Epithelial cell of proximal tubule (primary cell): Measurements from ENCODE around the gene DIS3L2. TPM values are rescaled to one million over a fixed set of nuclear protein-coding genes. Genes with fewer than 3 reads are reported as not detected.

ENCODE experiments used
- DNase-seq: peaks from one replicate; pipeline ENCODE4 v3.0.0-alpha.2; 2011; ENCODE audit warnings: low read depth
- H3K4me3 ChIP-seq: 2 replicates; pipeline ENCODE4 v1.5.1; 2011; ENCODE audit warnings: low read depth, mild to moderate bottlenecking, low read length
- total RNA-seq: library from RNA; depleted of rRNA; stranded (reverse); fragments of >200 nt; gene quantifications from 2 replicates; pipeline ENCODE4 v1.2.3, GENCODE V29; 2015
- TF ChIP-seq, protein P1 (sequence below): conservative IDR thresholded peaks from 2 replicates; pipeline ENCODE4 v1.5.1; 2012; ENCODE audit warnings: low read depth, mild to moderate bottlenecking, low read length

Gene DIS3L2
- total RNA-seq, 1 donor from 2014 or later, result 31.6 TPM

DNA sequence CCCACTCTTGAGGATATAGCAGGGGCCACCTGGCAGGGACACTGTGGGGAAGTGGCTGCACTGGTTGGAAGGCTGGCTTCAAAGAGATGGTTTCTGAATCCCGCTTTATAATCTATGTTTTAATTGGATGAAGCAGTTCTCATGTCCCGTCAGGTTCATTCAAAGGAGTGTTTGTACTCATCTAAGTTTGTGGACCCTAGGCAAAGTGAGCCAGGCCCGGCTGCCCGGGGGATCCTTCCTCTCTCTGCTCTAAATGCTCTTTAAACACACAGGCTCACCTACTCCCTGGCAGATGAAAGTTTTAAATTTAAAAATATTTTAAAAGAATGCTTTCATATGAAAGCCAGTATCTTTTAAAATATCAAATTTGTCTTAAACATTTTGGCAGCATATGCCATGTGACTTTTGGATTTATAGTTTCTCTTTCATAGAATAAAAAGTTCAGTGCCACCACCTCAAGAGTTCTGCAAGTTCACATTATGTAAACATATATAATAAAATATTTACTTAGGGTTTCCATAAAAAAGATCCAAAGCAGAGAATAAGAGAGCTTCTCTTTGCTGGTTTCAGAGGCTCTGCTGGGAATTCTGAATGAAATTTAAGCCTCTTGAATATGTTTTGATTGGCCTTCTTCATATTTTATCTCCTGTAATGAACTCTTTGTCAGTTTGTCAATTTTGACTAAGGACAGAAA, 273.6 kb downstream of the DIS3L2 start:
- TF ChIP-seq, protein P1, sequence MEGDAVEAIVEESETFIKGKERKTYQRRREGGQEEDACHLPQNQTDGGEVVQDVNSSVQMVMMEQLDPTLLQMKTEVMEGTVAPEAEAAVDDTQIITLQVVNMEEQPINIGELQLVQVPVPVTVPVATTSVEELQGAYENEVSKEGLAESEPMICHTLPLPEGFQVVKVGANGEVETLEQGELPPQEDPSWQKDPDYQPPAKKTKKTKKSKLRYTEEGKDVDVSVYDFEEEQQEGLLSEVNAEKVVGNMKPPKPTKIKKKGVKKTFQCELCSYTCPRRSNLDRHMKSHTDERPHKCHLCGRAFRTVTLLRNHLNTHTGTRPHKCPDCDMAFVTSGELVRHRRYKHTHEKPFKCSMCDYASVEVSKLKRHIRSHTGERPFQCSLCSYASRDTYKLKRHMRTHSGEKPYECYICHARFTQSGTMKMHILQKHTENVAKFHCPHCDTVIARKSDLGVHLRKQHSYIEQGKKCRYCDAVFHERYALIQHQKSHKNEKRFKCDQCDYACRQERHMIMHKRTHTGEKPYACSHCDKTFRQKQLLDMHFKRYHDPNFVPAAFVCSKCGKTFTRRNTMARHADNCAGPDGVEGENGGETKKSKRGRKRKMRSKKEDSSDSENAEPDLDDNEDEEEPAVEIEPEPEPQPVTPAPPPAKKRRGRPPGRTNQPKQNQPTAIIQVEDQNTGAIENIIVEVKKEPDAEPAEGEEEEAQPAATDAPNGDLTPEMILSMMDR, result no peak
- no peak for DNase-seq
- no peak overlapping the region for H3K4me3 ChIP-seq

DNA sequence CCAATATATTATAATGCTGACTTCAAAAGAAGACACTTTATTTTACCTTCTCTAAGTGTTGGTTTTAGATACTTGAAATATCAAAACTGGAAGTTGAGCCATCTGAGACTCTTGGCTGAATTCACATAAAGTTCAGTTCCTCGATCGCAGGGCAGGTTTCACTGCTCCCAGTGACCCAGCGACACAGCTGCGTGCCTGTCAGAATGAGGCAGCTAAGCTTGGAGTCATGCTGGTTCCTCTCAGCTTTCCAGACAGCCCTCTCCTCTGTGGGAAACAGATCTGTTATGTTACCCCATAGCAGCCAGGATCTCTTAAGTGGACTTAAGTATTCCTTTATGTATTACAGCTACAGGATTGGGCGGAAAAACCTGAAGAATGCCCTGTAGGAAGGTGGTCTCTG, 274.2 kb downstream of the DIS3L2 start:
- TF ChIP-seq, protein P1, result no peak
- H3K4me3 ChIP-seq, result no peak overlapping the region
- no peak for DNase-seq

DNA sequence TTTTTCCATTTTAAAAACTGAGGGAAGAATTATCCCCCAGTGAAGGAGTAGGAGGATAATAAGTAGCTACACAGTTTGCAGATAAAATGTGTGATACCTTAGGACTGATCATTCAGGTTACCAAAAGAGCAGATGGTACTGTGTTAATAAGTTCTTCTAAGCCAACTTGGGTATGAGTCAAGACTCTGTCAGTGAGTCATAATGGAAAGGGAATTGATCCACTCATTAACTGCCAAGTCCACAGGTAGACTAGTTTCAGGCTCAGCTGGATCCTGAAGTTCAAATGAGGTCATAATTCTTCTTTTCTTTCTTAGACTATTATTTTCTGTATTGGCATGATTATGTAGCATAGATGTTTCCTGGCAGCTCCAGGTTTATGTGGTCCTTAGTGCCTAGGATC, 274.7 kb downstream of the DIS3L2 start:
- TF ChIP-seq, protein P1, result no peak
- no peak overlapping the region for H3K4me3 ChIP-seq
- peak; percentile 76 for DNase-seq

DNA sequence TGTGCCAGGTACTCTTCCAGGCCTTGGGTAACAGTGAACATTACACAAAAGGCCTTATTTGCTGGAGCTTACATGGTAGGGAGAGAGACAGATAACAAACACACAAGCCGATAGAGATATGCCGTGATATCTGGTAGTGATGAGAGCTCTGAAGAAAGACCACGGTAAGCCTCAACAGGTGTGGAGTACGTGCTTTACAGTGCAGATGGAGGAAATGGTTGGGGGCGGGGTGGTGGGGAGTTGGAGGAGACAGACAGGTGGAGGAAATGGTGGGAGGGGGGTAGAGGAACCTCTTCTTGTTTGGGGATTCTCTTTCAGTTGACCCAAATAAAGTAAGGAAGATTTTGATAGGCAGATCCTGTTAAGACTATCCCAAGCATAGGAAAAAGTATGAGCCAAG, 276.0 kb downstream of the DIS3L2 start:
- TF ChIP-seq, protein P1, result no peak
- H3K4me3 ChIP-seq, result no peak overlapping the region
- DNase-seq, result no peak

DNA sequence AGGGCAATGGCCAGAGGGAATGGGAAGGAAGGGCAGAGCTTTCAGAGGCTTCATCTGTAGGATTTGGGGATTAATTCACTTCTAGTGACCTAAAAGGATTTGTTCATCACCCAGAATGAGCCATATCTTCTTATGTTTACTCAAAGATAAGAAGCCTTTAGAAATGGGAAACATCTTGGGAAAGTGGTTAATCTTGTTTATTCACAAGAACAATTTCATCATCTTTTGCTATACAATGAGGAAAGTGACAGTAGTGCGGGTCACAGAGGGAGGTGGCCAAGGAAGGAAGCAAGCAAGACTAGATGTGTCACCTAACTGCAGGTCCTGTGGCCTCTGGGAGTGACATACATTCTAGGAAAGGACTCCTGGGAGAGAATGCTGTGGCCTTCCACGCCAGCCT, 276.6 kb downstream of the DIS3L2 start:
- TF ChIP-seq, protein P1, result no peak
- no peak for DNase-seq

DNA sequence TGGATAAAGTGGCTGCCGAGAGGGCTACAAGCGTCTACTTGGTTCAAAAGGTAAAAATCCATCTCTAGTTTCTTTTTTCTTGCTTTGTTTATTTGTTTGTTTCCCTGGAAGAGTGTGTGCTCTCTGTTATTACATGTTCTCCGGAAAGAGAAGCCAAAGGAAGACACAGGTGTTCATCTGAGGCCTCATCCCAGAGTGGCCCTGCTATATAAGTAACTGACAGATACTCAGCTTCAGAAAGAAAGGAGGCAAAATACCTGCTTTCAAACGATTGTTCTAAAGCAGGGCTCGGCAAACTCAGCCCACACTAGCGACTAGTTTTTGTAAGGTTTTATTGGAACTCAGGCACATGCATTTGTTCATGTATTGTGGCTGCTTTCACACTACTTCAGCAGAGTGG, 277.1 kb downstream of the DIS3L2 start:
- no peak for DNase-seq
- no peak overlapping the region for H3K4me3 ChIP-seq

More for the DNA sequence above, 276.6 kb downstream of the DIS3L2 start:
- H3K4me3 ChIP-seq, result no peak overlapping the region

More for the DNA sequence above, 277.1 kb downstream of the DIS3L2 start:
- TF ChIP-seq, protein P1, result no peak
